SK-N-MC (cell line): ENCODE data around the gene NEDD4L.

Source experiments
- EZH2 ChIP-seq: fragments of 200-600 bp; sonication (generic); IDR thresholded peaks from one replicate; pipeline ENCODE4 v1.6.1; 2017; ENCODE audit warnings: antibody characterized with exemption
- FOXP2 ChIP-seq: optimal IDR thresholded peaks from 2 replicates; pipeline ENCODE3; 2011; ENCODE audit warnings: mild to moderate bottlenecking, moderate library complexity; ENCODE audit not compliant: insufficient read depth; ENCODE audit errors: extremely low read length, control extremely low read depth
- POLR2AphosphoS5 ChIP-seq: IDR thresholded peaks from 2 replicates; pipeline ENCODE4 v1.6.1; 2012; ENCODE audit warnings: mild to moderate bottlenecking, low read depth, low read length, borderline replicate concordance

- TF ChIP-seq EZH2: no peak
- no peak for TF ChIP-seq POLR2AphosphoS5
- TF ChIP-seq FOXP2: no peak
These were observed 271.0 kb downstream of the NEDD4L start for GRCh38 chr18:58315041-58315440.
